ENCODE measurements around the gene PIRT.
A peak's percentile ranks its signal among the peaks of the same experiment; 100 is the strongest.

The PIRT gene

DNA sequence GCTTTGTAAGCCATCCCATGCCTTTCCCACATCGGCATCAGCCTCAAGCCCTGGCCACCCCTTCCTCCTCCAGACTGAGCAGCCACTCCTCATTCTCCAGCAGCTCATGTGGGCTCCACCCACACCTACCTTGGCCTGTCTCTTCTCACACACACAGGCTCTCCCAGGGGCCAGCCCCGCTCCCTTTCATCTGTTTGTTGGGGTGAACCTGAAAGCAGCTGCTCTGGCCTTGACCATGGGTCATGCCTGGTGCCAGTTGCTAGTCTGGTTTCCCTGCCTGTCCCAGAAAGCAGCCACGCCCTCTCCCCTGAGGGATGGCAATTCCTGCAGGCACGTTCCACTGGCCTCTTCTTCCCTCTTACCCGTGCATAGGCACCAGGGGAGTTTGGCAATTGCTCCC lies 22.6 kb downstream of the PIRT start:
- no peak for DNase-seq

DNA sequence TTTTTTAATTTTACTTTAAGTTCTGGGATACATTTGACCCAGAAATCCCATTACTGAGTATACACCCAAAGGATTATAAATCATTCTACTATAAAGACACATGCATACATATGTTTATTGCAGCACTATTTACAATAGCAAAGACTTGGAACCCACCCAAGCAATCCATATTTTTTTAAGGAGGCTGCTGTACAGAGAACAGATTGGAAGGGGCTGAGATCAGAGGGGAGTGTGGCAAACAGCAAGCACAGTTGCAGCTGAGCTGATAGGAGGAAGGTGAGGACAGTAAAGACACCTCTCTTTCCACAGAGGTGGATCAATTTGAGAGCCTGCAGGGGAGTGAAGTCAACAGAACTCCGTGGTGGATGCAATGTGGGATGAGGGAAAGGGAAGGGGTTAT lies 23.8 kb downstream of the PIRT start:
- DNase-seq: peak; percentile 20

DNA sequence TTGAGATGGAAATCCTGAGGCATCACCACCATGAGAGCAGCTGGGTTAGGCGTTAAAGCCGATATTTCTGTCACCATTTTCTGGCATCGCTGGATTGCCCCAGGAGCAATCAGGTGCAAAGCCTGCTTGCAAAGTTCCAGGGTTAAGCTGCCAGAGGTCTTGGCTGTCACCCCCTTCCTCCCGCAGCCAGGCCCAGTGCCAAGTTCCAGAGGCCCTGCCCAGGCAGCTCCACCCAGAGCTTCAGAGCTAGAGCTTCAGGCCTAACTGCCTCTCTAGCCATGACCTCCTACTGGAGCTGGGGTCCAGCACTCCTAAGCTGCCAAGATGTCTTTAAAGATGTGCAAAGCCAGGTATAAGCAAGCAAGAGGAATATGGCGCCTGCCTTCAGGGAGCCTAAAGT lies 25.2 kb downstream of the PIRT start:
- no peak for DNase-seq

DNA sequence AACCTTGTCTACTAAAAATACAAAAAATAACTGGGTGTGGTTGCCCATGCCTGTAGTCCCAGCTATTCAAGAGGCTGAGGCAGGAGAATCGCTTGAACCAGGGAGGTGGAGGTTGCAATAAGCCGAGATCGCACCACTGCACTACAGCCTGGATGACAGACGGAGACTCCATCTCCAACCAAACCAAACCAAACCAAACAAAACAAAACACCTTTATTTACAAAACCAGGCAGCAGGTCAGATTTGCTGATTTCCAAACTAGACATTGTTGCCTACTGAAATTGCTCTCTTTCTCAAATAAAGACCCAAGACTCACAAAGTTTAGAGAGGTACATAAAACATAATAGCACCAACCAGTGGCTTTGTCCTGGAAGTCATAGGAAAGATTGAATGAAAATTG lies 28.3 kb downstream of the PIRT start:
- DNase-seq: no peak

DNA sequence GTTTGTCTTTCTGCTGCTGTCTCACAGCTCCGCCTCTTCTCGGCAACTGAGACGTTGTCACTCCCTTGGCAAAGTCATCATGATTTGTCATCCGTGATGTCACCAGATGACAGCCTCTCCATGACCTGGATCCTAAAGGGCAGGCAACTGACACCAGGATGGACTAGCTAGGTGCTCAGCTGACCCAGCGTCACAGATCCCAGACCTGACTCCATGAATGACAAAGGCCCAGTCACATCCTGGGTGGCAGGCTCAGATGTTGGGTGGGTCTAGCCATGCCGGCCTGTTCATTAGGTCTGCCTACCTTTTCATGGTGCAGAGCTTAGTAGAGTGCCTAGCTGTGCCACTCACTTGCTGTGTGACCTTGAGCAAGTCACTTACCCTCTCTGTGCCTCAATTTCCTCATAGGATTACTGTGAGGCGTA lies 30.2 kb downstream of the PIRT start:
- no peak for DNase-seq

DNA sequence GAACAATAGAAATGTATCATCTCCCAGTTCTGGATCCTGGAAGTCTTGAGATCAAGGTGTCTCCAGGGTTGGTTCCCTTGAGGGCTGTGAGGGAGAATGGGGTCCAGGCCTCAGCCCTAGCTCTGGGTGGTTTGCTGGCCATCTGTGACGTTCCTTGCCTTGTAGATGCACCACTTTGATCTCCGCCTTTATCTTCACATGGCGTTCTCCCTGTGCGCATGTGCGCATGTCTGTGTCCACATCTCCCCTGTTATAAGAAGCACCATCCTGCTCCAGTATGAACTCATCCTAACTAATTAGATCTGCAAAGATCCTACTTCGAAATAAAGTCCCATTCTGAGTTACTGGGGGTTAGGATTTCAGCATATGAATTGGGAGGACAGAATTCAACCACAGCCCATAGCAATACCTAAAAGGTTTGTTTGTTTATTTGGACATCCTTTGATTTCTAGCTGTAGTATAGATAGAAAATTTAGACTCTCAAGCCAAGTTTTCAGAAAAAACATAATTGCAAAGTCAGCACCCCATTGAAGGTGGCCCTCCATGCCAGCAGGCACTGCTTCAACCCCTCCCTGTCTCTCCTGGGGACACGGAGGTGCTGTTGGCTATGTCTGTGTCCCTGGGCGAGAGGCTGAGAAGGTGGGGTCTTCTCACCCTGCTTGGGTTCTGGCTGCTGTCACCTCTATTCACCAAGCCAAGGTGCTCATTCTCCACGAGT lies 31.2 kb downstream of the PIRT start:
- DNase-seq: no peak

DNA sequence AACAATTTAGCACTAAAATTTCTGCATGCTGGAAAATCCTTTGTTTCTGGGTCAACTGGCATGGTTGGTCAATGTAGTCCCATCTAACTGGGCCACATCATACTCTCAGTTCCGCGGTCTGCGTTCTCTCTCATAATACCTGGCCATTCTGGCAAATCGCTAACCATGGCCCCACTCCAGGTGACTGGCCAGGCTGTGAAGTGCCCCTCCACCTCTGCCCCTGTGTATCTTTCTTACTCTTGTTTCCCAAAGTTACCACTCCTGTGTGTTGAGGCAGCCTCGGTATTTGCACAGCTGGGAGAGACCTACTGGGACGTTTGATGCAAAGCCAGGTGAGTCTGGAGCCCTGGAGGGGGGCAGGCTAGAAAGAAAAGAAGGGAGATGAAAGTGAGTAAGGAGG lies 32.0 kb downstream of the PIRT start:
- no peak for DNase-seq

DNA sequence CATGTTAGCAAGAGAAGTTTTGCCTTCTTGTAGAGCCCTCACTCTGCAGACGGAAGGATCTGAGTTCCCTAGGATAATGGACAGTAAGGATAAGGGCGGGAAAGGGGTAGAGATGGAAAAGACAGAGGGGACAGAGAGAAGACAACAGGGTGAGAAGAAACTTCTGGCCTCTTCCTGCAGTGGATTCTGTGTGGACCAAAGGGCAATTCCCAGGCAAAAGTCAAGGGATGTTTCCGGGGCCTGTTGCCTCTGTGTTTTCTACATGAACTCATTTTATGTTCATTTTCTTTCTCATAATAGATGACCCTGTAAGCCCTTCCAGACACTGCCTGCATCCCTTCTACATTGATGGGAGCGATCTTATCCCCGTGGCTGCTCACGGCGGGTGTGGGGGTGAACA lies 33.3 kb downstream of the PIRT start:
- no peak for DNase-seq

DNA sequence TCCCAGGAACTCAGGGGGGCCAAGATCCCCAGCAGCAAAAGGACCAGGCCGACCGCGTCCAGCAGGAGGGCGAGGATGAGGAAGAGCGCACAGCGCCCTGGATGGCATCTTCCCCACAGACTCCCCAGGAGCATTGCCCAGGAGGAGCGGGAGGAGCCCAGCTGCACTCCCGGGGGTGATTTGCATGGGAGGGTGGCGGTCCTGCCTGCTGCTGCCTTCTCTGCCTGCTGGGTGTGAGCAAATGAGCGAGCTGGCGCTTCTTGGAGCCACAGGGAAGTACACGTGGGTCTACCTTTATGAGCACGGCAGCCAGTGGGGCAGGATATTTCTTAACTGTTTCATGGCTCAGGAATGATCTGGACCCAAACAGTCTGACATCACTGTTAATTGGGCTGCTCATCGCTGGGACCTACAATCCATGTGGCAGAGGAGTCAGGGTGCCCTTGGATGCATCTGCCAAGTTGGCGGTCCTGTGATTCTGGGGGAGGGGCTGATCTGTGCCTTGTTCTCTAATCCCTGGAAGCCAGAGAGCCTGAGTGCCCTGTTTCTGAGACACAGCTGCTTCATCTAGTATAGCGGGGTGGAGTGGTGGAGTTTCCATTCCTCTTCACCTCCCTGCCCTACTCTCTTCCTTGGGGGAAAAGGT lies 33.9 kb downstream of the PIRT start, which contains the start of gene TMEM238L:
TMEM238L (minus strand) TSS at position 270 of the 646 bp plus-strand sequence; CDS start at position 134, 136 bp downstream.
- no peak for DNase-seq

DNA sequence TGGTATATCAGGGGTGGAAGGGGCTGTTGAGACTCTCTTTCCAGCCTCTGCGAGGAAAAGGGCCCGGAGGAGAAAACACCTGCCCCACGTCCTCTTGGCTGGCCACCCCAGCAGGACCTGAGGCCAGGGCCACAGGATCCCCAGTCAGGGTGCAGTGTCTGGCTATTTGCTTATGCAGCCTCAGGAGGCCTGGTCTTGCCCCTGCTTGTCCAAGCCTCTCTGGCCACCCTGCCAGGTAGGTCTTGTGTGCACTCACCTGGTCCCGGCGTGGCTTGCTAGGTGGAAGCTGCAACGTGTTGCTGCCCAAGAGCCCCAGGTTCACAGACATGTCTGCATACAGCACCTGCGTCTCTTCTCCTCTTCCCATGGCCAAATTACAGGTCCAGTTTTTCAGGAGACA lies 34.5 kb downstream of the PIRT start:
- DNase-seq: no peak

DNA sequence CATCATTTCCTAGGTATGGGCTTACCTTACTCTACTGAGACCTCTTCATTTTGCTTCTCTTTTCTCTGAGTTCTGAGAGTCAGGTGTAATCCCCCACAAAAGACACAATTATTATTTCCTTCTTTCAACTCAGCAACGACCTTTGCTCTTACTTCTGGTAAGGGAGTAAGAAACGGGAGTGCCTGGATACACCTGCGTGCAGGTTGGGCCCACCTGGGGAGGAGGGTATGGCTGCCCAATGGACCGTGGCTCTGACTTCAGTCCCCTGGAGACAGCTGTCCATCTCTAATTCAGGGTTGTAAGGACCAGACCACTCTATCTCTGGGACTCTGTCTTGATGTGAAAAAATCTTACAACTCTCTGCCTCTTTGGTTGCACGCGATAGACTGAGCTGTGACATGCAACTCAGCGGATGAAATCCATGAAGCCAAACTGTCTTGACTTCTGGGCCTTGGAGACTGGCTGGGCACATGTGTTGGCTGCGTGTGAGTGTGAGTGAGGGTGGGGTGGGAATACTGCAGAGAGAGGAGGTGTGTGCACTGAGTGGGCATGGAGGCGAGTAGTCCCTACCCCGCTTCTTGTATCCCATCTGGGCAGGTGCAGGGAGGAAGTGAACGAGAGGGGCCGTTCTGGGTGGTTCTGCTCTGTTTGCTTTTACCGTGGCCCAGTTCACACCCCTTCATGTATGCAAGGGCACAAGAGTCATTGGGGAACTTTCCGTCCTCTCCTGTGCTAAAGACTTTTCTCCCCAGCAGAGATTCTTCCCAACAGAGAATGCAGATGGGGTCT lies 35.2 kb downstream of the PIRT start:
- DNase-seq: no peak

DNA sequence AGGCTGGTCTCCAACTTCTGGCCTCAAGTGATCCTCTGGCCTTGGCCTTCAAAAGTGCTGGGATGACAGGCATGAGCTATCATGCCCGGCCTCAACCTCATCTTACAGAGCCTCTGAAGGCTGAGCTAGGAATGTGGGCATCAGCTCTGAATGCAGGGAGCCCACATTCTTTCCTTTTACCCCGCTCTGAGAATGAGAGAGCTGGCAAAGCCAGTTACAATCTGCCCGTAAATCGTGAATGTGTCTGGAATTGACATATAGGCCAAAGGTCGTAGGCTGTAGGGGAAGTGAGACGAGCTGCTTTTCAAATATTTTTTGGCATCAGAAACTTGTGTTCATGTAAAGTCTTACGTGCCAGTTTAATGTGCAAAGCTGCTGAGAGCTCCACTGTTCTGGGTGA lies 38.5 kb downstream of the PIRT start:
- DNase-seq: no peak

DNA sequence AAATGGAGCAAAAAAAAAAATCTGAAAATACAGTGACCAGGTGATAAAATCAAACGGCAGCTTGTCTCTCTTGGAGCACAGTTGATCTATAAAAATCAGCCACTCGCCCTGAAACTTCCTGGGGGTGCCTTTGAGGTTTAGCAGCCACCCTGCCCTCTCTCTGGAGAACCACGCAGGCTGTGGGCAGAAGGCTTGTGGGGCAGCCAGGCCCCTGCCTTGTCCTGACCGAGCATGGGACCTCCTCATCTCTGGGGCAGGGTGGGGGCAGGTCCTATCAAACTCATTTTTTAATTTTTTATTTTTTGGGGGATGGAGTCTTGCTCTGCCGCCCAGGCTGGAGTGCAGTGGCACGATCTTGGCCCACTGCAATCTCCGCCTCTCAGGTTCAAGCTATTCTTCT lies 39.0 kb downstream of the PIRT start:
- DNase-seq: no peak

DNA sequence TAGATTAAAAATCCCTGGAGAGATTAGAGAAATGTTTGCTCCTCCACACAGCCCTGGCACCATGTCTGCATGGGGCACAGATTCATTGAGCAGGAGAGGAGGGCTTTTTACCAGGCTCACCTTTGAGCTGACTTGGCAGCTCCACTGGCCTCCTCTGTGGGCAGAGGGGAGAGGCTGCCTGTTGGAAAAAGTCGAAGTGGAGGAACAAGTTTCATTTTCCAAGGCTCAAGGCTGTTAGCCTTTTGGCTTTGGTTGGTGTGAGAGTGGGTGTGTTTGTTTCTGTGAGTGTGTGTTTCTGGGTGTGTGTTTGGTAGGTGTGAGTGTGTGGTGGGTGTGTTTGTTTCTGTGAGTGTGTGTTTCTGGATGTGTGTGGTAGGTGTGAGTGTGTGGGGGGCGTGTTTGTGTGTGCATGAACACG lies 39.5 kb downstream of the PIRT start:
- no peak for DNase-seq

DNA sequence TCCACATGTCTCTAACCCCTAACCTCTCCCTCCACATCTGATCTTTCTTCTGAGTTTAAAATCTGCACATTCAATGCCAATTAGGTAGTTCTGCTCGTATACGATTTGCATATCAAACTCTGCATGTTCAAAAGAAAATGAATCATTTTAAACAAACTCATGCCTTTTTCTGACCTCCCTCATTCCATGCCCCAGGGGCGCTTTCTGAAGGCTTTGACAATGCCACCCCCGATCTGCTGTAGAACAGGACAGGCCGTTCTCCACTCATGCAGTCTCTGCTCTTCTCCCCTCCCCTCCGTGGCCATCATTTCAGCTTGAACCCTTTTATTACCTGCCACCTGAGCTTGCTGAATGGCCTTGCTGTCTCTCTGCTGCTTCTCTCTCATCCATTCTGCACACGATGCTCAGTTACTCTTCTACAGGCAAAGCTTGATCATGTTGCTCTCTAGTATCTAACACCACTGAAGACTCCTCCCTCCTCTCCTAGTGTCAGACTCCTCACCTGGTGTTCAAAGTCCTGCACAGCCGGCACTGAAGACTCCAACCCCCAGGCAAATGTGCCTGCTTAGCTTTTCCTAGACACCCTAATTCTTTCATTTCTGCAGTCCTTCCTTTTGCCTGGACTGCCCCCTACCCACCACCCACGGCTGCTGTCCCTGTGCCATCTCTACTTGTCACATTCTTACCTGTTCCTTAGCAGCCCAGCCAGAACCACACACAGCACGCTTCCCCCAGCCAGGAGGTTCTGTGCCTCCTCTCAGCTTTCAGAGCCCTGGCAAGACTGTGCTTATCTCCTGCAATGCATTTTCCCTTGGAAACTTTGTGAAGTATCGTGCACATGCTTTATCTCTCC lies 40.2 kb downstream of the PIRT start:
- DNase-seq: no peak

DNA sequence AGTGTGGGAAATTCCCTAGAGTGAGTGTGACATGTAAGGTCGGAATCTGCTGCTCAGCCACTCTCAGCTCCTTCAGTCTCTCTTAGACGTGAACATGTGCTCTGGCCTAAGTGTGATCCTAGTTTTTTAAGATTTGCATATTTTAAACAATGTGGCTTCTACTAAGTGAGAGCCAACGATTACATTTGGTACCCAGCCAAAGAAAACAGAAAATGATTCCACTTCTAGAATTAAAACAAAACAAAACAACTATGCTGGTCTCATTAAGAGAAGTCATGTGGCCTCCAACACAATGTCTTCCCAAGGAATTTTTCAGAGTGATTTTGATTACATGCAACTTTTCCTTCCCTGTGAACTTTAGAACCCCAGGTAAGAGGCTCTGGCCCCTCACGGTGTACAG lies 44.1 kb downstream of the PIRT start:
- DNase-seq: no peak

DNA sequence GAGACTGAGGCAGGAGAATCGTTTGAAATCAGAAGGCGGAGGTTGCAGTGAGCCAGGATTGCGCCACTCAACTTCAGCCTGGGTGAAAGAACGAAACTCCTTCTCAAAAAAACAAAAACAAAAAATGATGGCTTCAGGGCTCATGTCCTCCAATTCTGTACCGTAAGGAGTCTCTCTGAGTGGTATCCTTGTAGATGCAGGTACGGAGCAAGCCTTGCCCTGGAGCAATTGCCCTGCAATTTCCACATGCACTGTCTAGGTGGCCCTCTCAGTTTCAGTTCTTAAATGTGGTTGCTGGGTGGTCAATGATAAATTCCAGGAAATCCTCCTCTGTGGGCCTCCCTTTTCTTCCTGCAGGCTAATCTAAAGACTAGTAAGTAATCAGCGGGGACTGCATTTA lies 44.6 kb downstream of the PIRT start:
- DNase-seq: no peak

DNA sequence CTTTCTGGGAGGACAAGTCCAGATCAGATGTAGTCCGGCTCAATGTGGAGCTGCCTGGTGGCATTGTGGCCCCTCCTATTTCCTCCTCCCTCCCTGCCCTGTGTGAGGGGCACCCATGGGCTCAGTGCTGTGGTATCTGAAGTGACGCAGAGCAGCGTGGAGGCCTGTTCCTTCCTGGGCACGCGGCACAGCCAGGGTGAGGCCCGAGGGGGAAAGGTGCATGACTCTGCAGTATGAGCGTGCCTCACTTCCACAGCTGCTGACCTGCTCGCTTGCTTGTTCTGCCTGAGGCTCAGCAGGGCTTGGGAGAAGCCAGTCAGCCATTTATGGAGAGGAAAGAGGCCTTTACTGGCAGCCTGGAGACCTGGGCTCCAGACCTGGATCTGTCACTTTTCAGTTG lies 45.7 kb downstream of the PIRT start:
- DNase-seq: no peak

DNA sequence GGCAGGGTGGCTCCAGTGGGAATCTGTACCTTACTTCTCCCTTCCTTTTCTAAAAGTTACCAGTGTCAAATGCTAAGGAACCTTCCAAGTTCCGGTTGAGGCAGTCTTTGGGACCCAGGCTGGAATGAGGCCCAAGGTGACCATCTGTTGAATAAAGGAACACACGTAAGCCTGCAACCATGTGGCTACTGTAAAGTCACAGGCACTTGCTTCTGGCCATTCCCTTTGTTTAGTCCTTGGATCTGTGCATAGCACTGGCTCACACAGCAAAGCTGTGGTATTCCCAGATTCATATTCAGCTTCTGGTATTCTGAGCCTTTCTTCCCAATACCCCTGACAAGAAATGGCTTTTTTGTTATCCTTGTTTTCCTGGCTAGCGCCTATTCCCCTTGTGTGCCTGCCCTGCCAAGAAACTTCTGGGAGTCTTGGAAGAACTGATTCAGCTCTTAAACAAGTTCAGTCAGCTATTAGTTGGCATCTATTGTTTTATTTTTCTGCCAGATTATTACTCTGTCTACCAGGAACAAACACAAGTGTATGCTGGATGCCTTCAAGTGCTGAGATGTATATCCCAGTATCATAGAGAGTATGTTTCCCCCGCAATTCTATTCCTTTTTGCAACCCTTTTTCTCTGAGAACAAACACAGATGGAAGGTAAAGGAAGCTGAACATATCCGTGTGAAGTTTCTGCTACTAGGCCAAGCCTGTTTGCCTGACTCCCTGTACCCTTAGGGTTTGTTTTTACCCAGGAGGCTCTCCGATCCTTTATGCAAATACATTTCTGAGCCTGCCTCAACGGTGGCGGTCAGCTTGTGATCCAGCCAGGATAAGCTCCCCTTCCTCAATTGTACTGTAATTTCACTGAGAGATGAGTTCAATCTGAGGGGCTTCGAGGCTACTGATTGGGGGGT lies 47.1 kb downstream of the PIRT start:
- no peak for DNase-seq

DNA sequence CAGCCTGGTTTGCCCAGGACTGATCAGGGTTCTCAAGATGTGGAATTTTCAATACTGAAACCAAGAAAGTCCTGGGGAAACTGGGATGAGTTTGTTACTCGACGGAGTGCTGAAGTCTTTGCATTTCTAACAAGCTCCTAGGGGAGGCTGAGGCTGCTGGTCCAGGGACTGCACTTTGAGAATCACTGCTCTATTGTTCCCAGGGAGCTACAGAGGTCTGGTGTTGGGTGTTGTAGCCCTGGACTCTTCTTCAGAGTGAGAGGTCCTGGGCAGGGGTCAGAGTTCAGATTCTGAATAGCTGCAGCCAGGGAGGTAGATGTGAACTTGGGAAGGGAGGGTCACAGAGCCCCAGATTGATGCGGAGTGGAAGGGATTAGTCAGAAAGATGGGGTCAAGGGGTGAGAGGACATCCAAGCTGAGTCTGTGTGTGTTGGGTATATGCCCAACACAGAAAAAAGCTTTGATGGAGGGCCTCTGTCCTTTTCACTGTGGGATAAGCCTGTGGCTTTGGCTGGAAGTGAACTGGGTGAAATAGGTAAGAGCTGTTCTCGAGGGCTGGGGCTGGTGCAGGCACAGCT lies 48.1 kb downstream of the PIRT start:
- DNase-seq: no peak

DNA sequence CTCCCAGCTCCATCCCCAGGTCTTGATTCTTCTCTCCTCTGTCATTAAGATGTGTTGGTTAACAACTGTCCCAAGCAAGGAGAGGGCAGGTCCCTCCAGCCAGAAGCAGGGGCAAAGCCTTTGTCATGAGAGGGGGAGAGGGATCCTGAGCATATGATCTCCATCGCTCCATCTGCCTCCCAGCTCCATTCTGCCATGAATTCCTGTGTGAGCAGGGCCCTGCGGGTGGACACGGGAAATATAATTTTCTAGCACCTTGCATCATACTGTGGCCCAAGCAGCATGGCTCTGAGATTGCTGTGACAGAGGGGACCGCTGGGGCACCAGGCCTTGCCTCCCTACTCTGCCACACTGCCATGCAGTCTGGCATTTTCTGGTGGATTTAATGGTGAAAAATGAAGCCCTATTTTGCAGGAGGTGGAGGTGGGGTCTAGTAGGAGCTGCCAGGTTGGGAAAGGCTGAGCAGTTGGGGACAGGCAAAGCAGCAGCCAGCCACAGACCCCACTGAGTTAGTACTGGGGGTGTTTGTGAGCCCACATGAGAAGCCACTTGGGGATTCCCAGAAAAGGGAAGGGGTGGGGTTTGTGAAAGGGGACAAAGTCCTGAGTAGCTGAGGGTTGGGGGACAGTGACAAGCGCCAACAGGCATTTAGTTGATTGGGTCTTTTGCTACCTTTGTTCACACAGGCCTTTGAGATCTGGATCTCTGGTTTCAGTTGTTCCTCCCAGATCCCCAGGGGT lies 50.4 kb downstream of the PIRT start:
- DNase-seq: no peak
